Measurements from ENCODE around the gene GJC1. TPM values are rescaled to one million over a fixed set of nuclear protein-coding genes. Genes with fewer than 3 reads are reported as not detected.

The GJC1 gene
- total and polyA plus RNA-seq, 5 donors: 20.8 to 64.0 (median 44.9) TPM

Other genes with a start within 250 kb of the GJC1 start
- gene MEIOC, start 173.8 kb downstream of the GJC1 start, total RNA-seq: under 1 TPM in 2 of 4 donors, not detected in 2; 0.11 to 0.12 TPM
- 0.02 TPM for gene MEIOC, start 173.8 kb downstream of the GJC1 start, polyA plus RNA-seq
- gene CCDC43, start 140.5 kb downstream of the GJC1 start, total RNA-seq: 10 to 100 TPM; 23.4 to 25.9 (median 24.1) TPM
- gene CCDC43, start 140.5 kb downstream of the GJC1 start, polyA plus RNA-seq: 19.0 TPM
- gene DBF4B, start 121.6 kb downstream of the GJC1 start, total RNA-seq: 1 to 10 TPM; 5.1 to 6.0 (median 5.9) TPM
- gene DBF4B, start 121.6 kb downstream of the GJC1 start, polyA plus RNA-seq: 5.6 TPM
- gene ADAM11, start 71.3 kb downstream of the GJC1 start, total RNA-seq: 10 to 100 TPM in 3 of 4 donors, 1 to 10 TPM in 1; 9.5 to 43.3 (median 34.0) TPM
- gene ADAM11, start 71.3 kb downstream of the GJC1 start, polyA plus RNA-seq: 21.5 TPM
- gene HIGD1B, start 17.6 kb upstream of the GJC1 start, total RNA-seq: 1 to 10 TPM; 1.6 to 5.5 (median 3.6) TPM
- gene HIGD1B, start 17.6 kb upstream of the GJC1 start, polyA plus RNA-seq: 10.3 TPM
- gene EFTUD2, start 69.2 kb upstream of the GJC1 start, total RNA-seq: 10 to 100 TPM; 54.8 to 73.0 (median 59.5) TPM
- 27.7 TPM for gene EFTUD2, start 69.2 kb upstream of the GJC1 start, polyA plus RNA-seq
- gene GFAP, start 85.2 kb upstream of the GJC1 start, total RNA-seq: 1 to 10 TPM; 4.6 to 8.3 (median 4.8) TPM
- gene GFAP, start 85.2 kb upstream of the GJC1 start, polyA plus RNA-seq: 7.8 TPM
- gene KIF18B, start 117.5 kb upstream of the GJC1 start, total RNA-seq: 1 to 10 TPM in 3 of 4 donors, under 1 TPM in 1; 0.08 to 1.4 (median 1.1) TPM
- 0.25 TPM for gene KIF18B, start 117.5 kb upstream of the GJC1 start, polyA plus RNA-seq
- 1 to 10 TPM in 3 of 4 donors, under 1 TPM in 1; 0.81 to 1.7 (median 1.6) TPM for gene C1QL1, start 138.0 kb upstream of the GJC1 start, total RNA-seq
- 2.0 TPM for gene C1QL1, start 138.0 kb upstream of the GJC1 start, polyA plus RNA-seq
- gene DCAKD, start 221.3 kb upstream of the GJC1 start, total RNA-seq: 10 to 100 TPM; 36.3 to 40.2 (median 37.2) TPM
- 23.6 TPM for gene DCAKD, start 221.3 kb upstream of the GJC1 start, polyA plus RNA-seq
- 100 to 1,000 TPM in 1 of 4 donors, 10 to 100 TPM in 3; 66.3 to 105 (median 72.2) TPM for gene NMT1, start 231.0 kb upstream of the GJC1 start, total RNA-seq
- 33.4 TPM for gene NMT1, start 231.0 kb upstream of the GJC1 start, polyA plus RNA-seq